GM18951 (cell line): ENCODE results near the gene PAK1.

Source experiments
- POLR2A ChIP-seq: IDR thresholded peaks from 4 replicates; pipeline ENCODE4 v1.6.1; 2011; ENCODE audit warnings: mild to moderate bottlenecking; ENCODE audit not compliant: insufficient read length, insufficient read depth; ENCODE audit errors: extremely low read depth
- in situ Hi-C: fragments of 300-500 bp; cut with MboI; formaldehyde crosslinking; loops from one replicate; pipeline ENCODE4 v1.12.0; 2022; ENCODE audit warnings: low sequenced_read_pairs, mixed read lengths, inconsistent platforms; ENCODE audit not compliant: unreplicated experiment

The PAK1 gene

GRCh38 chr11:77418155-77418970, 55.5 kb downstream of the PAK1 start:
- in situ Hi-C loops = no loop called here
- no peak for TF ChIP-seq POLR2A

- in situ Hi-C loops = no loop called here
- TF ChIP-seq POLR2A = no peak
Observed at GRCh38 chr11:77416357-77416756, 57.5 kb downstream of the PAK1 start.

- no peak for TF ChIP-seq POLR2A
- in situ Hi-C loops = no loop called here
Observed at GRCh38 chr11:77413850-77414460, 59.9 kb downstream of the PAK1 start.

- TF ChIP-seq POLR2A = no peak
- in situ Hi-C loops = no loop called here
Observed at GRCh38 chr11:77412814-77413213, 61.1 kb downstream of the PAK1 start.

- TF ChIP-seq POLR2A = peak; percentile 83
- in situ Hi-C loops = no loop called here
Observed at GRCh38 chr11:77411717-77412441, 62.0 kb downstream of the PAK1 start.

GRCh38 chr11:77411137-77411707, 62.7 kb downstream of the PAK1 start:
- TF ChIP-seq POLR2A = no peak
- in situ Hi-C loops = no loop called here

GRCh38 chr11:77410076-77410827, 63.6 kb downstream of the PAK1 start:
- in situ Hi-C loops = no loop called here
- TF ChIP-seq POLR2A = no peak

- no peak for TF ChIP-seq POLR2A
- in situ Hi-C loops = no loop called here
Observed at GRCh38 chr11:77409046-77409445, 64.8 kb downstream of the PAK1 start.

- in situ Hi-C loops = no loop called here
- no peak for TF ChIP-seq POLR2A
Observed at GRCh38 chr11:77407613-77408012, 66.3 kb downstream of the PAK1 start.

GRCh38 chr11:77406396-77406795, 67.5 kb downstream of the PAK1 start:
- in situ Hi-C loops = no loop called here
- TF ChIP-seq POLR2A = no peak

- in situ Hi-C loops = no loop called here
Observed at GRCh38 chr11:77403211-77403610, 70.7 kb downstream of the PAK1 start.

GRCh38 chr11:77402218-77402556, 71.7 kb downstream of the PAK1 start:
- in situ Hi-C loops = no loop called here
- no peak for TF ChIP-seq POLR2A

More at GRCh38 chr11:77403211-77403610, 70.7 kb downstream of the PAK1 start:
- no peak for TF ChIP-seq POLR2A
